GM12878 (cell line): ENCODE measurements around the gene CD93. TPM values are rescaled to one million over a fixed set of nuclear protein-coding genes. Genes with fewer than 3 reads are reported as not detected.
A peak's percentile ranks its signal among the peaks of the same experiment; 100 is the strongest.

Experiments used
- ATAC-seq: fragments of 200-7000 bp; cut with Tn5 transposase; 3 replicates; pipeline ENCODE4 v1.9.1; 2020; ENCODE audit warnings: mild to moderate bottlenecking, moderate library complexity
- BruUV-seq: library from RNA; stranded (reverse); fragments of 400-500 nt; replicated peaks from 2 replicates; lab custom pipeline; 2021; lab: Mats Ljungman, UMichigan
- CTCF ChIA-PET: fragments of 300-600 bp; sonication (Branson Sonifier 250); formaldehyde crosslinking; extraction: SDS; loops from one replicate; lab custom pipeline; 2021; ENCODE audit warnings: inconsistent platforms; lab: Yijun Ruan, JAX
- POLR2A ChIA-PET: fragments of 350-600 bp; formaldehyde crosslinking; extraction: SDS; loops from one replicate; lab custom pipeline; 2021; ENCODE audit warnings: inconsistent platforms; lab: Charles Lee
- RAD21 ChIA-PET: fragments of 300-600 bp; sonication (Branson Sonifier 250); formaldehyde crosslinking; loops from one replicate; lab custom pipeline; 2023; ENCODE audit warnings: antibody characterized with exemption; ENCODE audit not compliant: unreplicated experiment; lab: Charles Lee
- SMC1A ChIA-PET: fragments of 300-600 bp; sonication (Branson Sonifier 250); formaldehyde crosslinking; loops from one replicate; lab custom pipeline; 2023; ENCODE audit not compliant: unreplicated experiment, uncharacterized antibody; lab: Charles Lee
- DNase-seq: peaks from one replicate; pipeline ENCODE4 v3.0.0-alpha.2; 2011; ENCODE audit warnings: low read depth, low spot score
- FAIRE-seq: peaks from 3 replicates; lab custom pipeline; 2011; peaks lifted over from hg19 to GRCh38; lab: Jason Lieb, UNC
- H2AFZ ChIP-seq: 2 replicates; pipeline ENCODE4 v1.6.0; 2011; ENCODE audit warnings: low read depth, low read length, control low read depth; ENCODE audit not compliant: control insufficient read depth
- H3K27ac ChIP-seq: 2 replicates; pipeline ENCODE4 v1.5.1; 2011; ENCODE audit warnings: control low read depth; ENCODE audit not compliant: control insufficient read depth, insufficient read depth
- H3K27me3 ChIP-seq, 2 experiments: replicated peaks in 1 of 2; 2 replicates each; pipeline versions ENCODE4 v1.6.0 to v1.6.1; 2011; ENCODE audit warnings: low read length in 1 of 2; ENCODE audit not compliant: control insufficient read depth in 2 of 2, insufficient read depth in 2 of 2
- H3K36me3 ChIP-seq, 2 experiments: 2 replicates each; pipeline ENCODE4 v1.5.1; 2011; ENCODE audit warnings: low read length in 1 of 2; ENCODE audit not compliant: control insufficient read depth in 2 of 2, insufficient read depth in 2 of 2
- H3K4me1 ChIP-seq: 2 replicates; pipeline ENCODE4 v1.6.1; 2011; ENCODE audit warnings: mild to moderate bottlenecking, low read length, moderate library complexity, mixed read lengths; ENCODE audit not compliant: control insufficient read depth, insufficient read depth
- H3K4me2 ChIP-seq: 2 replicates; pipeline ENCODE4 v1.6.0; 2011; ENCODE audit warnings: control low read depth; ENCODE audit not compliant: control insufficient read depth, insufficient read depth
- H3K4me3 ChIP-seq: fragments of 200-600 bp; sonication (generic); 2 replicates; pipeline ENCODE4 v1.5.1; 2016
- H3K79me2 ChIP-seq: 2 replicates; pipeline ENCODE4 v1.6.0; 2011; ENCODE audit warnings: low read length; ENCODE audit not compliant: control insufficient read depth, insufficient read depth
- H3K9ac ChIP-seq: 2 replicates; pipeline ENCODE4 v1.8.0; 2011; ENCODE audit warnings: low read length, control low read depth, mixed read lengths; ENCODE audit not compliant: control insufficient read depth, insufficient read depth
- H3K9me3 ChIP-seq: replicated peaks from 3 replicates; pipeline ENCODE4 v1.5.1; 2011; ENCODE audit warnings: mild to moderate bottlenecking, low read length; ENCODE audit not compliant: control insufficient read depth, insufficient read depth
- H4K20me1 ChIP-seq: 2 replicates; pipeline ENCODE4 v1.6.0; 2011; ENCODE audit not compliant: control insufficient read depth, insufficient read depth
- CREB1 ChIP-seq: IDR thresholded peaks from 2 replicates; pipeline ENCODE4 v1.6.1; 2012; ENCODE audit warnings: low read depth, mild to moderate bottlenecking, inconsistent platforms
- CREM ChIP-seq: IDR thresholded peaks from 2 replicates; pipeline ENCODE4 v1.6.1; 2014; ENCODE audit warnings: antibody characterized with exemption, low read depth
- EED ChIP-seq: sonication (generic); IDR thresholded peaks from 2 replicates; pipeline ENCODE4 v1.6.1; 2016; ENCODE audit warnings: antibody characterized with exemption, low read depth
- MEF2A ChIP-seq: IDR thresholded peaks from 2 replicates; pipeline ENCODE4 v1.6.1; 2011; ENCODE audit warnings: low read depth, mild to moderate bottlenecking, low read length, moderate library complexity; ENCODE audit not compliant: insufficient read depth
- NFYA ChIP-seq: IDR thresholded peaks from 2 replicates; pipeline ENCODE4 v1.6.1; 2011; ENCODE audit warnings: low read depth, mild to moderate bottlenecking, low read length, improper control_type of control experiment, borderline replicate concordance
- NR2F1 ChIP-seq: fragments of 450-650 bp; conservative IDR thresholded peaks from 2 replicates; pipeline ENCODE4 v1.6.1; 2017; ENCODE audit warnings: mild to moderate bottlenecking
- RFX5 ChIP-seq: IDR thresholded peaks from 2 replicates; pipeline ENCODE4 v1.6.1; 2011; ENCODE audit warnings: low read depth, low read length, improper control_type of control experiment
- WGBS: methylation state at CpG from one replicate; pipeline ENCODE4 v1.1.6; 2016; ENCODE audit warnings: low lambda C conversion rate; ENCODE audit not compliant: insufficient replicate concordance, insufficient coverage; ENCODE audit errors: missing lambda C conversion rate; 5-methylcytosine and 5-hydroxymethylcytosine counted together
- in situ Hi-C: fragments of 300-500 bp; cut with MboI; formaldehyde crosslinking; loops from 9 replicates; pipeline ENCODE4 v1.14.3; 2018; ENCODE audit warnings: mixed read lengths
- intact Hi-C: fragments of 100-400 bp; cut with micrococcal nuclease; formaldehyde crosslinking; loops from one replicate; pipeline ENCODE4 v1.14.2; 2022; ENCODE audit not compliant: unreplicated experiment
- polyA plus RNA-seq, 11 experiments: library from polyadenylated mRNA; depleted of rRNA in 4 of 11; unstranded in 6 of 11; stranded (reverse) in 5 of 11; fragments of >200 nt; fragmentation: Nextera tagmentation in 4 of 11; fragmentation: Illumina TruSeq in 1 of 11; extraction: Ambion mirVana in 4 of 11; extraction: Trizol in 1 of 11; gene quantifications; 1 replicate in 1 of 11; 2 replicates in 10 of 11; pipeline versions ENCODE4 v1.2.1 to v1.2.3, GENCODE V29; 2011 to 2016; ENCODE audit warnings: inconsistent platforms in 2 of 11, missing spikeins in 2 of 11, low read depth in 1 of 11
- total RNA-seq, 4 experiments: library from RNA; depleted of rRNA in 3 of 4; stranded (reverse); fragments of >200 nt in 3 of 4; fragmentation: Illumina TruSeq in 1 of 4; extraction: Trizol in 1 of 4; gene quantifications; 2 replicates each; pipeline versions ENCODE4 v1.2.1 to v1.2.3, GENCODE V29; 2013 to 2021
- TF ChIP-seq, protein P1 (sequence below): IDR thresholded peaks from 2 replicates; pipeline ENCODE4 v1.6.1; 2011; ENCODE audit warnings: borderline replicate concordance, low read depth, mild to moderate bottlenecking, moderate library complexity, low read length; ENCODE audit not compliant: insufficient read depth, poor library complexity, severe bottlenecking
- TF ChIP-seq, protein P2 (sequence below): fragments of 450-650 bp; IDR thresholded peaks from 2 replicates; pipeline ENCODE4 v1.6.1; 2017; ENCODE audit warnings: mild to moderate bottlenecking, moderate library complexity
- TF ChIP-seq, protein P3 (sequence below): fragments of 450-650 bp; formaldehyde crosslinking; IDR thresholded peaks from 2 replicates; pipeline ENCODE4 v1.4.0; 2020; ENCODE audit warnings: mild to moderate bottlenecking, moderate library complexity

CD93 gene
- total and polyA plus RNA-seq, 10 of the 15 experiments (the other 5 are each of a cell fraction or from before 2014, with no cell fraction given), result 0.20 to 2.7 (median 0.92) TPM

DNA sequence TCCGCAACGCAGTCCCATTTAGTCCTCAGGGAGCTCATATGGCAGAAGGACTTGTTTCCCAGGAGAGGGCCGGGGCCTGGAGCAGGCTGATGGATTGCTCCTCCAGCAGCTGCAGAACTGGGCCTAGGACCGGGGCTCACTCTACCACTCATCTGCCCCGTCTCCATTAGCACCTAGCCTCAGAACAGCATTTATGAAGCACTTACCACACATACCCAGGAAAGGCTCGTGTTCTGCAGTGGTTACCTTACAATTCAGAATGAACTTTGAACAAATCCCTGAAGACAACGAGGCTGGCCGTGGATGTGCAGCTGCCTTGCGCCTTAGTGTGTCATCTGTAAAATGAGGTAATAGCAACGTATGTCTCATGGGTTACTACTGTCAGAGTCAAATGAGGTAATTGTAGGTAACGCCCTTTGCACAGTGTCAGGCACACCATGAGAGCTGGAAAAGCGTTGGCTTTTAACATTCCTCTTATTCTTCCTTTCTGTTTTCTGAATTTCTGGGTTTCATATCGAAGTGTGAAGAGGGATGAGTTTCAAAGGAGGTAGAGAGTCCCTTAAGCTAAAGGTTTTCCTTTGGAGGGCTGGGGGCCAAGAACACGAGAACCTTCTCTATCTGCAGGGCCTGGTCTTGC is 46.3 kb upstream of the CD93 start:
- in situ Hi-C loops (no loop called here), intact Hi-C loops (no loop called here)
- ChIA-PET SMC1A (interaction anchor here (1.7 to 2.2 kb wide), 2 partner anchors 10 to 16 kb away, joined by 4 to 7 read pairs; no protein-coding TSS in a partner anchor), CTCF (interaction anchor here (1.1 to 1.3 kb wide), 3 partner anchors 9 to 441 kb away, joined by 3 to 6 read pairs (median 3); no protein-coding TSS in a partner anchor), POLR2A (no interaction called here), RAD21 (no interaction called here)
- Histone ChIP-seq H3K9me3 (no peaks in the 10 kb centered on the region), H3K9ac (no peak overlapping the region), H2AFZ (no peak overlapping the region), H4K20me1 (no peaks in the 10 kb centered on the region), H3K79me2 (no peaks in the 10 kb centered on the region), H3K4me2 (no peak overlapping the region), H3K27me3 (no peaks in the 10 kb centered on the region), H3K27ac (no peak overlapping the region), H3K4me3 (no peak overlapping the region), H3K4me1 (no peaks in the 10 kb centered on the region), H3K36me3 (no peaks in the 10 kb centered on the region)
- TF ChIP-seq, protein P1, sequence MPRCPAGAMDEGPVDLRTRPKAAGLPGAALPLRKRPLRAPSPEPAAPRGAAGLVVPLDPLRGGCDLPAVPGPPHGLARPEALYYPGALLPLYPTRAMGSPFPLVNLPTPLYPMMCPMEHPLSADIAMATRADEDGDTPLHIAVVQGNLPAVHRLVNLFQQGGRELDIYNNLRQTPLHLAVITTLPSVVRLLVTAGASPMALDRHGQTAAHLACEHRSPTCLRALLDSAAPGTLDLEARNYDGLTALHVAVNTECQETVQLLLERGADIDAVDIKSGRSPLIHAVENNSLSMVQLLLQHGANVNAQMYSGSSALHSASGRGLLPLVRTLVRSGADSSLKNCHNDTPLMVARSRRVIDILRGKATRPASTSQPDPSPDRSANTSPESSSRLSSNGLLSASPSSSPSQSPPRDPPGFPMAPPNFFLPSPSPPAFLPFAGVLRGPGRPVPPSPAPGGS, result peak; percentile 44
- TF ChIP-seq MEF2A (no peak), CREB1 (peak; percentile 59; the same call in 1 of the 2 replicates), NR2F1 (no peak), RFX5 (no peak), EED (no peak), NFYA (no peak), CREM (peak; percentile 29; the same call in 1 of the 2 replicates)
- TF ChIP-seq, protein P2, sequence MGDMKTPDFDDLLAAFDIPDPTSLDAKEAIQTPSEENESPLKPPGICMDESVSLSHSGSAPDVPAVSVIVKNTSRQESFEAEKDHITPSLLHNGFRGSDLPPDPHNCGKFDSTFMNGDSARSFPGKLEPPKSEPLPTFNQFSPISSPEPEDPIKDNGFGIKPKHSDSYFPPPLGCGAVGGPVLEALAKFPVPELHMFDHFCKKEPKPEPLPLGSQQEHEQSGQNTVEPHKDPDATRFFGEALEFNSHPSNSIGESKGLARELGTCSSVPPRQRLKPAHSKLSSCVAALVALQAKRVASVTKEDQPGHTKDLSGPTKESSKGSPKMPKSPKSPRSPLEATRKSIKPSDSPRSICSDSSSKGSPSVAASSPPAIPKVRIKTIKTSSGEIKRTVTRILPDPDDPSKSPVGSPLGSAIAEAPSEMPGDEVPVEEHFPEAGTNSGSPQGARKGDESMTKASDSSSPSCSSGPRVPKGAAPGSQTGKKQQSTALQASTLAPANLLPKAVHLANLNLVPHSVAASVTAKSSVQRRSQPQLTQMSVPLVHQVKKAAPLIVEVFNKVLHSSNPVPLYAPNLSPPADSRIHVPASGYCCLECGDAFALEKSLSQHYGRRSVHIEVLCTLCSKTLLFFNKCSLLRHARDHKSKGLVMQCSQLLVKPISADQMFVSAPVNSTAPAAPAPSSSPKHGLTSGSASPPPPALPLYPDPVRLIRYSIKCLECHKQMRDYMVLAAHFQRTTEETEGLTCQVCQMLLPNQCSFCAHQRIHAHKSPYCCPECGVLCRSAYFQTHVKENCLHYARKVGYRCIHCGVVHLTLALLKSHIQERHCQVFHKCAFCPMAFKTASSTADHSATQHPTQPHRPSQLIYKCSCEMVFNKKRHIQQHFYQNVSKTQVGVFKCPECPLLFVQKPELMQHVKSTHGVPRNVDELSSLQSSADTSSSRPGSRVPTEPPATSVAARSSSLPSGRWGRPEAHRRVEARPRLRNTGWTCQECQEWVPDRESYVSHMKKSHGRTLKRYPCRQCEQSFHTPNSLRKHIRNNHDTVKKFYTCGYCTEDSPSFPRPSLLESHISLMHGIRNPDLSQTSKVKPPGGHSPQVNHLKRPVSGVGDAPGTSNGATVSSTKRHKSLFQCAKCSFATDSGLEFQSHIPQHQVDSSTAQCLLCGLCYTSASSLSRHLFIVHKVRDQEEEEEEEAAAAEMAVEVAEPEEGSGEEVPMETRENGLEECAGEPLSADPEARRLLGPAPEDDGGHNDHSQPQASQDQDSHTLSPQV, result no peak
- TF ChIP-seq, protein P3, sequence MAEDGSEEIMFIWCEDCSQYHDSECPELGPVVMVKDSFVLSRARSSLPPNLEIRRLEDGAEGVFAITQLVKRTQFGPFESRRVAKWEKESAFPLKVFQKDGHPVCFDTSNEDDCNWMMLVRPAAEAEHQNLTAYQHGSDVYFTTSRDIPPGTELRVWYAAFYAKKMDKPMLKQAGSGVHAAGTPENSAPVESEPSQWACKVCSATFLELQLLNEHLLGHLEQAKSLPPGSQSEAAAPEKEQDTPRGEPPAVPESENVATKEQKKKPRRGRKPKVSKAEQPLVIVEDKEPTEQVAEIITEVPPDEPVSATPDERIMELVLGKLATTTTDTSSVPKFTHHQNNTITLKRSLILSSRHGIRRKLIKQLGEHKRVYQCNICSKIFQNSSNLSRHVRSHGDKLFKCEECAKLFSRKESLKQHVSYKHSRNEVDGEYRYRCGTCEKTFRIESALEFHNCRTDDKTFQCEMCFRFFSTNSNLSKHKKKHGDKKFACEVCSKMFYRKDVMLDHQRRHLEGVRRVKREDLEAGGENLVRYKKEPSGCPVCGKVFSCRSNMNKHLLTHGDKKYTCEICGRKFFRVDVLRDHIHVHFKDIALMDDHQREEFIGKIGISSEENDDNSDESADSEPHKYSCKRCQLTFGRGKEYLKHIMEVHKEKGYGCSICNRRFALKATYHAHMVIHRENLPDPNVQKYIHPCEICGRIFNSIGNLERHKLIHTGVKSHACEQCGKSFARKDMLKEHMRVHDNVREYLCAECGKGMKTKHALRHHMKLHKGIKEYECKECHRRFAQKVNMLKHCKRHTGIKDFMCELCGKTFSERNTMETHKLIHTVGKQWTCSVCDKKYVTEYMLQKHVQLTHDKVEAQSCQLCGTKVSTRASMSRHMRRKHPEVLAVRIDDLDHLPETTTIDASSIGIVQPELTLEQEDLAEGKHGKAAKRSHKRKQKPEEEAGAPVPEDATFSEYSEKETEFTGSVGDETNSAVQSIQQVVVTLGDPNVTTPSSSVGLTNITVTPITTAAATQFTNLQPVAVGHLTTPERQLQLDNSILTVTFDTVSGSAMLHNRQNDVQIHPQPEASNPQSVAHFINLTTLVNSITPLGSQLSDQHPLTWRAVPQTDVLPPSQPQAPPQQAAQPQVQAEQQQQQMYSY, result no peak
- no TSS peak for BruUV-seq
- 35% methylated on average over 14 of the region's 14 CpGs for WGBS
- no peak for DNase-seq
- ATAC-seq, result no peak
- FAIRE-seq, result no peak
